Activated naive CD4-positive, alpha-beta T cell treated with anti-CD3 and anti-CD28 coated beads, Interleukin-2, amount 50 U/mL, for 24 hours (primary cell): ENCODE data around the gene JKAMP.
"Not testable (repeated sequence)": the region's sequence is repeated elsewhere in the genome, so short reads cannot be mapped to it uniquely, and the experiment has no call there.

Experiments
- H3K27ac Mint-ChIP-seq: one replicate; pipeline ENCODE4 v1.8.0; 2021; ENCODE audit warnings: mild to moderate bottlenecking, mixed read lengths
- H3K27me3 Mint-ChIP-seq: one replicate; pipeline ENCODE4 v1.8.0; 2021; ENCODE audit warnings: mixed read lengths
- H3K36me3 Mint-ChIP-seq: one replicate; pipeline ENCODE4 v1.8.0; 2021; ENCODE audit warnings: mixed read lengths
- H3K4me1 Mint-ChIP-seq: one replicate; pipeline ENCODE4 v1.8.0; 2021; ENCODE audit warnings: mixed read lengths
- H3K4me3 Mint-ChIP-seq: one replicate; pipeline ENCODE4 v1.8.0; 2021; ENCODE audit warnings: mild to moderate bottlenecking, mixed read lengths
- H3K9me3 Mint-ChIP-seq: one replicate; pipeline ENCODE4 v1.8.0; 2021; ENCODE audit warnings: mixed read lengths

Gene JKAMP, protein sequence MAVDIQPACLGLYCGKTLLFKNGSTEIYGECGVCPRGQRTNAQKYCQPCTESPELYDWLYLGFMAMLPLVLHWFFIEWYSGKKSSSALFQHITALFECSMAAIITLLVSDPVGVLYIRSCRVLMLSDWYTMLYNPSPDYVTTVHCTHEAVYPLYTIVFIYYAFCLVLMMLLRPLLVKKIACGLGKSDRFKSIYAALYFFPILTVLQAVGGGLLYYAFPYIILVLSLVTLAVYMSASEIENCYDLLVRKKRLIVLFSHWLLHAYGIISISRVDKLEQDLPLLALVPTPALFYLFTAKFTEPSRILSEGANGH

DNA sequence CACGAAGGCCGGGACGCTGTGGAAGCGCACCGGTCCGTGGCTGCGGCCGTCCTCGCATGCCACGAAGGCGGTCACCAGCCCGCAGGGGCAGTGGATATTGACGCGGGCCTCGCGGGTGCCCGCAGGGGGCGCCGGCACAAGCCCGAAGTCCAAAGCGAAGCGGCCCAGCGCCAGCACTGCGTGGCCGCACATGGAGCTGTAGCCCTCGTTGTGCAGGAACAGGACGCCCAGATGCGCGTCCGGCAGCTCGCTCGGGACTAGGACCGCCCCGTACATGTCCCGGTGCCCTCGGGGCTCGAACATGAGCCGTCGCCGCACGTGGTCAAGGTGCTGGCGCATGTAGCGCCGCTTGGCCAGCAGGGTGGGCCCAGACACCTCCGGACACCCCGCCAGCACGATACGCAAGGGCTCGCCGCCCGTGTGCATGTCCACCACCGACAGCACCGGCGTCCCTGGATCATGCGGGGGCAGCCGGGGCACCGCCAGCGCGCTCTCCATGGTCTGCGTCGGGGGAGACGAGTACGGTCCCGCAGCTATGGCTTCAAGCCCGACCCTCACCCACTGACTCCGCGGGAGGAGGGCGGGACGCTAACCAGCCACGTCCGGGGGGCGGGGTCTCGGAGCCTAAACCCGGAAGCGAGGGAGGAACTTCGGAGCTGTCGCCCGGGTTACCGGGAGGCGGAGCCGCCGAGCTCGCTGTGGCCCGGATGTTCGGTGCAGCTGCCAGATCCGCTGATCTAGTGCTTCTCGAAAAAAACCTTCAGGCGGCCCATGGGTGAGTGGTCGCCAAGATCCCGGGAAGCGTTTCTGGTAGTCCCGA lies at the start of gene JKAMP, which contains the start of gene L3HYPDH:
Gene JKAMP (plus strand): TSS at position 699 of the 820 bp plus-strand sequence. CDS start 73 bp downstream, at position 772.
Gene L3HYPDH (minus strand): TSS at position 590 of the 820 bp plus-strand sequence. CDS start 92 bp downstream, at position 498.
- H3K27me3 Mint-ChIP-seq = no peaks in the 10 kb centered on the region
- H3K9me3 Mint-ChIP-seq = no peaks in the 10 kb centered on the region
- peaks cover 74% of the 10 kb centered on the region for H3K4me1 Mint-ChIP-seq
- H3K4me3 Mint-ChIP-seq = peak within 1 kb of the TSS; percentile 94
- H3K36me3 Mint-ChIP-seq = peaks cover 8% of the 10 kb centered on the region
- H3K27ac Mint-ChIP-seq = peak within 1 kb of the TSS; percentile 94

- H3K27ac Mint-ChIP-seq = no peak overlapping the region
- H3K9me3 Mint-ChIP-seq = no peaks in the 10 kb centered on the region
- no peaks in the 10 kb centered on the region for H3K36me3 Mint-ChIP-seq
- H3K4me3 Mint-ChIP-seq = no peak overlapping the region
- H3K4me1 Mint-ChIP-seq = no peaks in the 10 kb centered on the region
- no peaks in the 10 kb centered on the region for H3K27me3 Mint-ChIP-seq
Observed at GRCh38 chr14:59435101-59435500, 49.2 kb upstream of the JKAMP start.

DNA sequence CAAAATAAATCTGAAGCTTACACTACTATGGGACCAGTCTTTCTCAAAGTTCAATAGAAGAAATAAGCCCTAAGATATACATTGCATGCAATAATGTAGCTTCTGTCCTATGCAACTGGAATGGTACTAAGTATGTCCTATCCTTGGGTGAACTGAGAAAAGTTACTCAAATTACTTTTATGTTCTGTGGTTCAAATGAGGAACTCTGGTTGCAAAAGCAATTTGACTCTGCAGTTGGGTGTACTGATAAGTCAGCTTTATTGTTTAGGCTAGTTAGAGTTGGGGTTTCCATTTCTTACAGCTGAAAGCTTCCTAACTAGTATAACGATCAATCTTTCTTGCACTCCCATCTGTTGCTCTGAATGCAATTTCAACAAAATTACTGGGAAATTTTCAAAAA lies 48.3 kb upstream of the JKAMP start:
- Mint-ChIP-seq H3K27ac (no peak overlapping the region), H3K36me3 (no peaks in the 10 kb centered on the region), H3K4me1 (no peaks in the 10 kb centered on the region), H3K4me3 (no peak overlapping the region), H3K9me3 (no peaks in the 10 kb centered on the region), H3K27me3 (no peaks in the 10 kb centered on the region)

DNA sequence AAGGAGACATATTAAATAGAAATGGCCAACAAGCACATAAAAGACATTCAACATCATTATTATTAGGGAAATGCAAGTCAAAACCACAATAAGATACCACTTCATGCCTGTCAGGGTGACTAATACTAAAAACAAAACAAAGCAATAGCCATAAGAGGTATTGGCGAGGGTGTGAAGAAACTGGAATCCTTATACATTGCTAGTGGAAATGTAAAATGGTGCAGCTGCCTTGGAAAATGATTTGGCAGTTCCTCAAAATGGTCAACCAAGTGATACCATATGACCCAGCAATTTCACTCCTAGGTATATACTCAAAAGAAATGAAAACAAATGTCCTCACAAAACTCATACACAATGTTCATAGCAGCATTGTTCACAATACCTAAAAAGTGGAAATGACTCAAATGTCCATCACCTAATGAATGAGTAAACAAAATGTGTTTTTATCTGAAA lies 46.1 kb upstream of the JKAMP start:
- Mint-ChIP-seq H3K9me3 (no peaks in the 10 kb centered on the region), H3K27ac (no peak overlapping the region), H3K27me3 (no peaks in the 10 kb centered on the region), H3K36me3 (no peaks in the 10 kb centered on the region), H3K4me1 (no peaks in the 10 kb centered on the region), H3K4me3 (no peak overlapping the region)

DNA sequence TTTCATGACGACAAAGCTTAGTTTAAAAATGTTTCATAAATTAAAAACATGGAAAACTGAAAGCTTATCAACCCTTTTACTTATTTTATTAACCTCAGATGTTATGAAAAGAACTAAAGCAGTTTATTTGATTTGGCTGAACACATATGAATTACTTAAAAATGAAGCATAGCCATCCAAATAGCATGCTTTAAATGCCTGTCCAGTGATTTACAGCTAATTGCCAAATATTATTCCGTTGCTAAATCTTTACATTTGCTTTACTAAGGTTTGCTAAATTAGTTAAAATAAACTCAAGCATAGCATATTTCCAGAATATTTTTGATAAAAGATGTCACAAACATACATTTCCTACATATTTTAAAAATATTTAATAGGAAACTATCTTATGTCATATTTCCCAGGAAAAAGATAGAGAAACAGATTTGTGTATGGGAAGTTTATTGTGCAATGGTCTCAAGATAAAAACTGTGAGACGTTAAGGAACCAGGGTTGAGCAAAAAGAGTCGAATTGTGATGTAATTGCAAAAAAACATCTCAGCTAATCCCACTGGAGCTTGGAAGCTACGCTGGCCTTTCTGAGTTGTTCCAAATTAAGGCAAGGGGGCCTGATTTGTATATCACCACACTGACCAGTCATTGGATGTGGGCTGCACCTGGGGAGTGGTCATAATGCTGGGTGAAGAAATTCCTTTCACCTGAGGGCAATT lies 44.9 kb upstream of the JKAMP start:
- Mint-ChIP-seq H3K27ac (no peak overlapping the region), H3K36me3 (no peaks in the 10 kb centered on the region), H3K27me3 (no peaks in the 10 kb centered on the region), H3K9me3 (no peaks in the 10 kb centered on the region), H3K4me3 (no peak overlapping the region), H3K4me1 (no peaks in the 10 kb centered on the region)

- not testable (repeated sequence) for H3K36me3 Mint-ChIP-seq, H3K27ac Mint-ChIP-seq, H3K4me3 Mint-ChIP-seq, H3K4me1 Mint-ChIP-seq, H3K9me3 Mint-ChIP-seq, H3K27me3 Mint-ChIP-seq
Observed at GRCh38 chr14:59448673-59449072, 35.6 kb upstream of the JKAMP start.

GRCh38 chr14:59450716-59451115 lies 33.6 kb upstream of the JKAMP start:
- Mint-ChIP-seq H3K4me3 (no peak overlapping the region), H3K27me3 (no peaks in the 10 kb centered on the region), H3K36me3 (peaks cover 13% of the 10 kb centered on the region), H3K27ac (no peak overlapping the region), H3K9me3 (no peaks in the 10 kb centered on the region), H3K4me1 (no peaks in the 10 kb centered on the region)

DNA sequence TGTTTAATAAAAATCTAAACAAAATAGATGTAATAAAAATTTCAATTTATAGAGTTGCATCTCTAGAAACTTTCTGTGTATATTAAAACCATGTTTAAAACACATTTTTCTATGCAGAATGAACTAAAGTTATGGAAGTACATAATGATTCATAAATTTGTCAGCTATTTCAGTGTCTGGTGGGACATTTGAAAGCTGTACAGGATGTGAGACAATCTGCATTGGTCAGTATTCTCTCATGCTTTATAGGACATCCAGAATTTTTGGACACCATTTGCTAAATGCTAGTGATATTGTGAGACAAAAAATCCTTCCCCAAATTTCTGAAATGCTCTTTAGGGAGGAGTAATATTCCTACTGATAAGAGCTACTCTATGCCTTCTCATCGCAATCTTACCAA lies 32.5 kb upstream of the JKAMP start:
- Mint-ChIP-seq H3K27me3 (no peaks in the 10 kb centered on the region), H3K4me3 (no peak overlapping the region), H3K9me3 (no peaks in the 10 kb centered on the region), H3K36me3 (peaks cover 19% of the 10 kb centered on the region), H3K27ac (no peak overlapping the region), H3K4me1 (no peaks in the 10 kb centered on the region)

- Mint-ChIP-seq H3K4me3 (no peak overlapping the region), H3K27me3 (no peaks in the 10 kb centered on the region), H3K27ac (no peak overlapping the region), H3K9me3 (no peaks in the 10 kb centered on the region), H3K4me1 (no peaks in the 10 kb centered on the region), H3K36me3 (peaks cover 29% of the 10 kb centered on the region)
Observed at GRCh38 chr14:59454139-59454538, 30.2 kb upstream of the JKAMP start.

DNA sequence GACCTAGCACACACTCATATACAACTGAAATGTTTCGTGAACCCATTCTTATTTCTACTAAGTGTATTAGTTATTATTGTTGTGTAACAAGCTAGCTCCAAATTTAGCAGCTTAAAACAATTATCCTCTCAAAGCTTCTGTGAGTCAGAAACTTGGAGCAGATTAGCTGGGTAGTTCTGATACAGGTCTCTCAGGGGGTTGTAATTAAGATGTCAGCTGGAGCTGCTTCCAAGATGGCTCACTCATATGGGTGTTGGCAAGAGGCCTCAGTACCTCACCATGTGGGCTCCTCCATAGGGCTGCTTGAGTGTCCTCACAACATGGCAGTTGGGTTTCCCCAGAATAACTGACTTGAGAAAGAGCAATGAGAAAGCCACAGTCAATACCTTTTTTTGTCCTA lies 28.9 kb upstream of the JKAMP start:
- Mint-ChIP-seq H3K27ac (no peak overlapping the region), H3K27me3 (peaks cover 2% of the 10 kb centered on the region), H3K4me3 (no peak overlapping the region), H3K9me3 (no peaks in the 10 kb centered on the region), H3K4me1 (no peaks in the 10 kb centered on the region), H3K36me3 (peaks cover 29% of the 10 kb centered on the region)

- Mint-ChIP-seq H3K27ac (no peak overlapping the region), H3K9me3 (no peaks in the 10 kb centered on the region), H3K4me3 (no peak overlapping the region), H3K27me3 (peaks cover 2% of the 10 kb centered on the region), H3K4me1 (no peaks in the 10 kb centered on the region), H3K36me3 (peaks cover 29% of the 10 kb centered on the region)
Observed at GRCh38 chr14:59458486-59458885, 25.8 kb upstream of the JKAMP start.

DNA sequence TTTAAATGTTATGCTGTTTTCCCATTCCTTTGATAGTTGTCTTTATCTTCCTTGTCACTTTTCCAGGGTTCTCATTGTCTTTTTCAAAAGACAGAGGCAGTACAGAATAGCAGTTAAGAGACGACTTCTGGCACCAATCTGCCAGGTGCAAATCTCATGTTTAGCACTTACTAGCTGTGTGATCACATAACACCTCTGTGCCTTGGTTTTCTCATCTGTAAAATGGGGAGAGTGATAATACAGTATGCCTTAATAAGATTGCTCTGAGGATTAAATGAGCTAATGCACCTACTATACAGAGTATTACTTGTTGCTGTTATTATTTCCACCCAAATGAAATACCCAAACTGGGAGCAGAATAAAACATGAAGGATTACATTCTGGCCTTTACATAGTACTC lies 23.9 kb upstream of the JKAMP start:
- no peaks in the 10 kb centered on the region for H3K9me3 Mint-ChIP-seq
- no peak overlapping the region for H3K4me3 Mint-ChIP-seq
- H3K27ac Mint-ChIP-seq = no peak overlapping the region
- H3K4me1 Mint-ChIP-seq = peaks cover 4% of the 10 kb centered on the region
- peaks cover 2% of the 10 kb centered on the region for H3K27me3 Mint-ChIP-seq
- peaks cover 21% of the 10 kb centered on the region for H3K36me3 Mint-ChIP-seq

DNA sequence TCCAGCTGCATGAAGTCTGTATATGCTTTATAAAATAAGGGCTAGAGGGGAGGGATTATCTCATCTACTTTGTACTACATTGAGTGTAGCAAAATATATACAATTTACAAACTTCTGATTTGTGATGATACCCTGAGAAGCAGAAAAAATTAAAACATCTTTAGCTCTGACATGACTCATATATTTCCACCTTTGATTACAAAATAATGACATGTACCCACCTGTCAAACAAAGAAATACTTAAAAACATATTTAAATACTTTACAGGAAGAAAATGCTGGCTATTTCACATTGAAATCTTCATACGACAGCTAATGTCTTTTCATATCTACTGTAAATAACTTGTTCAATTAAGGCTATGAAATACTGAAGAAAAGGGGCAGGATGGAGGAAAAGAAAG lies 22.4 kb upstream of the JKAMP start:
- Mint-ChIP-seq H3K9me3 (no peaks in the 10 kb centered on the region), H3K27me3 (peaks cover 2% of the 10 kb centered on the region), H3K36me3 (peaks cover 11% of the 10 kb centered on the region), H3K4me1 (peaks cover 4% of the 10 kb centered on the region), H3K27ac (no peak overlapping the region), H3K4me3 (no peak overlapping the region)

DNA sequence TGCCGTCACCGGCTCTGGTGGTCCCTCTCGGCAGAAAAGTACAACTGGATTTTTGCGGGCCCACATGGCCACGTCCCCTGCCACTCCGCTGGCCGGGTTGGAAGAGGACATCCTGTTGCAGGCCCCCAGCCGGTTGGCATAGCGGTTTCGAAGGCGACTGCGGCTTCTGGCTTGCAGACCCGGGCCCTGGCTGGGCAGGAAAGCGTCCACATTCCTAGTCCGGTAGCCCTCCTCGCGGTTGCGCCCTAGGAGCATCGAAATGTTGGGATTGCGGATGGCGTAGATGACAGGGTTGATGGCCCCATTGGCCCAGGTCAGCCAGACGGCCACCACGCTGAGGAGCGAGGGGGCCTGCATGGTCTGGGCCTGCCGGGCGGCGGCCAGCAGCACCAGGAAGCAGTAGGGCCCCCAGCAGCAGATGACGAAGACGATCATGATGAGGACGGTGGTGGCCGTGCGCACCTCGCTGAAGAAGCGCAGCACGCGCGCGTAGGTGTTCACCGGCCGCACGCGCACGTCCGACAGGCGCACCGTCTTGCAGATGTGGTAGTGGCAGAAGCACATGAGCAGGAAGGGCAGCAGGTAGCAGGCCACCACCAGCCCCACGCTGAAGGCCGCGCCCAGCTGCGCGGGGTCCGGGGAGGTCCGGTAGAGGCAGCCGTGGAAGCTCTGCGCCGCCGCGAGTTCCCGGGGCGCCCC lies 20.4 kb upstream of the JKAMP start:
- Mint-ChIP-seq H3K9me3 (no peaks in the 10 kb centered on the region), H3K27ac (peak overlapping the region; percentile 49), H3K4me1 (peaks cover 4% of the 10 kb centered on the region), H3K4me3 (peak overlapping the region; percentile 90), H3K27me3 (peaks cover 2% of the 10 kb centered on the region), H3K36me3 (peaks cover 2% of the 10 kb centered on the region)
